Measurements from ENCODE around the gene DLGAP4.
"Not testable (repeated sequence)": the region's sequence is repeated elsewhere in the genome, so short reads cannot be mapped to it uniquely, and the experiment has no call there.

The DLGAP4 gene

DNA sequence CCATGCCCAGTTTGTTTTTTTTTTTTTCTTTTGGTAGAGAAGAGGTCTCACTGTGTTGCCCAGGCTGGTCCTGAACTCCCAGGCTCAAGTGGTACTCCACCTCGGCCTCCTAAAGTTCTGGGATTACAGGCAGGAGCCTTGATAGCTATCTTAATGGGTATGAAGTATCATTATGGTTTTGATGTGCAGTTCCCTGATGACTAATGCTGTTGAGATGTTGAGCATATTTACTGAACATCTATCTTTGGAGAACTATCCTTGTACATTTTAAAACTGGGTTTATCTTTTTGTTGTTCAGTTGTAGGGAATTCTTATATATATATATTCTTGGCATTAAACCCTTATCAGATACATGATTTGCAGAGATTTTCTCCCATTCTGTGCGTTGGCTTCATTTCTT lies 213.8 kb downstream of the DLGAP4 start:
- no peaks in the 10 kb centered on the region for H3K36me3 ChIP-seq (replicated peaks; ENCODE audit: insufficient read depth, low read length)
- H3K27ac ChIP-seq (ENCODE audit: low read length), result no peak overlapping the region
- no peaks in the 10 kb centered on the region for H3K79me2 ChIP-seq (ENCODE audit: low read length)

DNA sequence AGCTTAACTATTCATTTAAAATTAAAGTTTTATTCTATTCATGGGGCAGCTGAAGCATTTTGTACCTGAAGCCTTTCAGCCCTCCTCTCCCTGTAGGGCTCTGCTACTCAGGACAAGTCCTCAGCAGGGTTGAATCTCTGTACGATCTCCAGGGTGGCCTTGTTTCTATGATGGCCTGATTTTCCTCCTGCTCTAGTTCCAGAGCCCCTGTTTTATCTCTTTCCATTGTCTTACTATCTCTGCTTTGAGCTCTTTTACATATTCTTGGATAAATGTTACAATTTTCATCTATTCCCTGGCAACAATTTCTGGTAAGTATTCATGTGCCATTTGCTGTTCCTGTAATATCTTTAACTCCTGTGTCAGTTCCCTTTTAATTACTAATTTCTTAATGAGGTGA lies 215.4 kb downstream of the DLGAP4 start:
- Histone ChIP-seq H2AFZ (ENCODE audit: low read length) (no peak overlapping the region), H3K36me3 (replicated peaks; ENCODE audit: insufficient read depth, low read length) (no peaks in the 10 kb centered on the region), H3K9me2 (replicated peaks; ENCODE audit: insufficient read depth, low read length) (no peaks in the 10 kb centered on the region), H3K9ac (ENCODE audit: low read length) (no peak overlapping the region), H3K27me3 (replicated peaks; ENCODE audit: insufficient read depth, low read length) (no peaks in the 10 kb centered on the region), H4K20me1 (ENCODE audit: insufficient read depth, low read length) (no peaks in the 10 kb centered on the region), H3K9me3 (replicated peaks; ENCODE audit: insufficient read depth, low read length) (no peaks in the 10 kb centered on the region), H3K79me2 (ENCODE audit: low read length) (no peaks in the 10 kb centered on the region), H3K27ac (ENCODE audit: low read length) (no peak overlapping the region), H3K4me3 (ENCODE audit: low read length) (no peak overlapping the region), H3K4me1 (ENCODE audit: low read length) (no peaks in the 10 kb centered on the region), H3K4me2 (ENCODE audit: low read depth, low read length) (no peak overlapping the region), H3F3A (ENCODE audit: insufficient read depth, low read length) (no peaks in the 10 kb centered on the region)
- TF ChIP-seq EZH2phosphoT487 (IDR thresholded peaks at IDR 0.05; ENCODE audit: low read length) (no peak), CTCF (IDR thresholded peaks at IDR 0.05; ENCODE audit: low read length) (no peak), EZH2 (optimal IDR thresholded peaks at IDR 0.05; ENCODE audit: low read depth, low read length) (no peak)
- DNase-seq, result no peak

More for the DNA sequence above, 213.8 kb downstream of the DLGAP4 start:
- H2AFZ ChIP-seq (ENCODE audit: low read length), result no peak overlapping the region
- no peak overlapping the region for H3K4me2 ChIP-seq (ENCODE audit: low read depth, low read length)
- TF ChIP-seq CTCF (IDR thresholded peaks at IDR 0.05; ENCODE audit: low read length), result no peak
- TF ChIP-seq EZH2phosphoT487 (IDR thresholded peaks at IDR 0.05; ENCODE audit: low read length), result no peak
- TF ChIP-seq EZH2 (optimal IDR thresholded peaks at IDR 0.05; ENCODE audit: low read depth, low read length), result no peak
- H3K4me1 ChIP-seq (ENCODE audit: low read length), result no peaks in the 10 kb centered on the region
- no peak overlapping the region for H3K9ac ChIP-seq (ENCODE audit: low read length)
- H3K27me3 ChIP-seq (replicated peaks; ENCODE audit: insufficient read depth, low read length), result no peaks in the 10 kb centered on the region
- H3F3A ChIP-seq (ENCODE audit: insufficient read depth, low read length), result no peaks in the 10 kb centered on the region
- H3K4me3 ChIP-seq (ENCODE audit: low read length), result no peak overlapping the region
- DNase-seq, result no peak
- H3K9me3 ChIP-seq (replicated peaks; ENCODE audit: insufficient read depth, low read length), result no peaks in the 10 kb centered on the region
- H4K20me1 ChIP-seq (ENCODE audit: insufficient read depth, low read length), result no peaks in the 10 kb centered on the region
- no peaks in the 10 kb centered on the region for H3K9me2 ChIP-seq (replicated peaks; ENCODE audit: insufficient read depth, low read length)

- not testable (repeated sequence) for DNase-seq; H3K36me3 ChIP-seq (replicated peaks; ENCODE audit: insufficient read depth, low read length); H3K4me1 ChIP-seq (ENCODE audit: low read length); H3K9me2 ChIP-seq (replicated peaks; ENCODE audit: insufficient read depth, low read length); H3K79me2 ChIP-seq (ENCODE audit: low read length); H3K9ac ChIP-seq (ENCODE audit: low read length); H3K4me2 ChIP-seq (ENCODE audit: low read depth, low read length); H3K27ac ChIP-seq (ENCODE audit: low read length); H3K4me3 ChIP-seq (ENCODE audit: low read length); H3K9me3 ChIP-seq (replicated peaks; ENCODE audit: insufficient read depth, low read length); H3K27me3 ChIP-seq (replicated peaks; ENCODE audit: insufficient read depth, low read length); H3F3A ChIP-seq (ENCODE audit: insufficient read depth, low read length); H4K20me1 ChIP-seq (ENCODE audit: insufficient read depth, low read length); H2AFZ ChIP-seq (ENCODE audit: low read length)
Observed at GRCh38 chr20:36522412-36522811, 216.3 kb downstream of the DLGAP4 start.

- Histone ChIP-seq H2AFZ (ENCODE audit: low read length) (no peak overlapping the region), H3K79me2 (ENCODE audit: low read length) (no peaks in the 10 kb centered on the region), H3K27me3 (replicated peaks; ENCODE audit: insufficient read depth, low read length) (no peaks in the 10 kb centered on the region), H3K4me2 (ENCODE audit: low read depth, low read length) (no peak overlapping the region), H3F3A (ENCODE audit: insufficient read depth, low read length) (no peaks in the 10 kb centered on the region), H3K9ac (ENCODE audit: low read length) (no peak overlapping the region), H4K20me1 (ENCODE audit: insufficient read depth, low read length) (no peaks in the 10 kb centered on the region), H3K36me3 (replicated peaks; ENCODE audit: insufficient read depth, low read length) (no peaks in the 10 kb centered on the region), H3K27ac (ENCODE audit: low read length) (no peak overlapping the region), H3K9me3 (replicated peaks; ENCODE audit: insufficient read depth, low read length) (no peaks in the 10 kb centered on the region), H3K9me2 (replicated peaks; ENCODE audit: insufficient read depth, low read length) (no peaks in the 10 kb centered on the region), H3K4me3 (ENCODE audit: low read length) (no peak overlapping the region), H3K4me1 (ENCODE audit: low read length) (no peaks in the 10 kb centered on the region)
- TF ChIP-seq CTCF (IDR thresholded peaks at IDR 0.05; ENCODE audit: low read length) (no peak), EZH2phosphoT487 (IDR thresholded peaks at IDR 0.05; ENCODE audit: low read length) (no peak), EZH2 (optimal IDR thresholded peaks at IDR 0.05; ENCODE audit: low read depth, low read length) (no peak)
- DNase-seq, result no peak
Observed at GRCh38 chr20:36523341-36523740, 217.2 kb downstream of the DLGAP4 start.
